Stimulated activated CD8-positive, alpha-beta memory T cell treated with anti-CD3 and anti-CD28 coated beads, Interleukin-15, amount 100 ng/mL, for 24 hours (primary cell): Measurements from ENCODE around the gene RAP1GAP.
"Not testable (repeated sequence)": the region's sequence is repeated elsewhere in the genome, so short reads cannot be mapped to it uniquely, and the experiment has no call there.

ENCODE experiments used
- DNase-seq: peaks from one replicate; pipeline ENCODE4 v3.0.0-alpha.2; 2020; ENCODE audit warnings: low read depth

Gene RAP1GAP

GRCh38 chr1:21674957-21675356, 5.8 kb upstream of the RAP1GAP start:
- no peak for DNase-seq

GRCh38 chr1:21673853-21674252, 4.7 kb upstream of the RAP1GAP start:
- DNase-seq = not testable (repeated sequence)

- no peak for DNase-seq
These were observed 4.2 kb upstream of the RAP1GAP start for GRCh38 chr1:21673277-21673780.

- DNase-seq = no peak
These were observed 3.5 kb upstream of the RAP1GAP start for GRCh38 chr1:21672478-21673276.

GRCh38 chr1:21671915-21672314, 2.8 kb upstream of the RAP1GAP start:
- DNase-seq = no peak

- DNase-seq = no peak
These were observed 2.1 kb upstream of the RAP1GAP start for GRCh38 chr1:21670956-21671902.

GRCh38 chr1:21670059-21670881, 1.1 kb upstream of the RAP1GAP start:
- DNase-seq = no peak

GRCh38 chr1:21668951-21669257, 253 bp downstream of the RAP1GAP start:
- no peak for DNase-seq

- DNase-seq = no peak
These were observed 766 bp downstream of the RAP1GAP start for GRCh38 chr1:21668232-21668950.

GRCh38 chr1:21667348-21668231, 1.6 kb downstream of the RAP1GAP start:
- no peak for DNase-seq

- no peak for DNase-seq
These were observed 2.4 kb downstream of the RAP1GAP start for GRCh38 chr1:21666576-21667320.

GRCh38 chr1:21665711-21666575, 3.2 kb downstream of the RAP1GAP start:
- DNase-seq = no peak

GRCh38 chr1:21664806-21665588, 4.2 kb downstream of the RAP1GAP start:
- no peak for DNase-seq

- DNase-seq = no peak
These were observed 5.0 kb downstream of the RAP1GAP start for GRCh38 chr1:21663951-21664805.

- DNase-seq = no peak
These were observed 5.8 kb downstream of the RAP1GAP start for GRCh38 chr1:21663248-21663950.
